GM21515 (cell line): ENCODE results near the gene CFAP251.

Experiments used
- ATAC-seq: cut with Tn5 transposase; IDR thresholded peaks from one replicate; pipeline ENCODE4 v1.9.1; 2021; ENCODE audit not compliant: unreplicated experiment

Gene CFAP251

DNA sequence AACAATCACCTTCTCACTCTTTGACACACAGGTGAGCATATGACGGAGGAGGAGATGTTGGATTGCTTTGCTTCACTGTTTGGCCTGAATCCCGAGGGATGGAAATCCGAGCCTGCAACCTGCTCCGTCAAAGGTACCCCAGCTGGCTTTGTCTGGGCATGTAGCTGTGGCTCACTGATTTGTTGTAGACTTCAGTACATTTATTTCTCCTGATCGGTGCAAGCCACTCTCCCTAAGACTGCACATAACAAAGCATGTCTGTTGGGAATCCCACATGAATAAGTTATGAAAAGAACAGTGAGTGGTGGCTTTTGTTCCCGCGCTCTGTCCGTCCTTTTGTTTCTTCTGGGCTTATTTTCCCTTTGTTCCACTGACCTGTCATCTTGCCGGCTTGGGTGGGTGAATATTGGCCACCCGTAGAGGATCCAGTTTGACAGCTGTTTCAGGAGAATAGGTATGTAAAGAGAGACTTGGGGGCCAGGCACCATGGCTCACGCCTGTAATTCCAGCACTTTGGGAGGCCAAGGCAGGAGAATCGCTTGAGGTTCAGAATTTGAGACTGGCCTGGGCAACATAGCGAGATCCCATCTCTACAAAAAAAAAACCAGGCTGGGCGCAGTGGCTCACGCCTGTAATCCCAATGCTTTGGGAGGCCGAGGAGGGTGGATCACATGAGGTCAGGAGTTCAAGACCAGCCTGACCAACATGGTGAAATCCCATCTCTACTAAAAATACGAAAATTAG is 83.2 kb downstream of the CFAP251 start:
- no peak for ATAC-seq

DNA sequence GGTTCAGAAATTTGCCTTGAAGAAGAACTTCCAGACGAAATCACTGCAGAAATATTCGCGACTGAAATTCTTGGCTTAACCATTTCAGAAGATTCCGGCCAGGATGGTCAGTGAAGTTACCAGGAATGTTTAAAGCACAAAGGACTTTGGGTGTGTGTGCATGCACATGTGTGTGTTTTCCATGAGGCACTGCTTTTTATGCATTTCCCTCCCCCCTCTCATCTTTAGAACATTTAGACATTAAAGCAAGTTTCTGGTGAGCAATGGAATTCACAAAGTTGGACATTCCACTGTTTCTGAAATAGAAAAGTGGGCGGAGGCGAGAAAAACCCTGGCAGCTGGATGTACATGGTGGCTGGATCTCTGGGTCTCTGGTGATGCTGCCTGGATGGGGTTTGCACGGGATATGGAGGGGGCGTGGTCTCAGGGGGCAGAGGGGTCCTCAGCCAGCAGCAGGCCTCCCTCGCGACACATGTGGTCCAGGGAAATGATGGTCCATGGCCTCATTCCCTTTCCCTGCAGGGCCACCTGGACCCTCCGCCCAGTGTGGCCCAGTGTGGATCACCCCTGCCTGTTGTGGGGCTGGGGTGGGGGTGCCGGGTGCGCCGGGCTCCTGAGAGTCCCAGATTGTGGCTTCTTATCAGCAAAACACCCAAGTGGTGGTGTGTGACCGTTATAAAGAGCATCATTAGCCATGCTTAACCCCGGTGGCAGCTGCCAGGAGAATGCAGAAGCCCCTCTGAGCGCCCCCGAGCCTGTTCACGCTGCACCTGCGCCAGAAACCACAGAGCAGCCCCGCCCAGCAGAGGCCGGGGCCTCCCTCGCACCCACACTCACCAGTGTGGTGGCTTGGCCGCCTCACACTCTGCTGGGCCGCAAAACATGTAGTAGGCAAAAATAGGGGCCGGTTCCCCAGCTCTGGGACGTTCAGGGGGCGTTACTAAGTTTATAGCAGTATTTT is 85.5 kb downstream of the CFAP251 start:
- no peak for ATAC-seq

DNA sequence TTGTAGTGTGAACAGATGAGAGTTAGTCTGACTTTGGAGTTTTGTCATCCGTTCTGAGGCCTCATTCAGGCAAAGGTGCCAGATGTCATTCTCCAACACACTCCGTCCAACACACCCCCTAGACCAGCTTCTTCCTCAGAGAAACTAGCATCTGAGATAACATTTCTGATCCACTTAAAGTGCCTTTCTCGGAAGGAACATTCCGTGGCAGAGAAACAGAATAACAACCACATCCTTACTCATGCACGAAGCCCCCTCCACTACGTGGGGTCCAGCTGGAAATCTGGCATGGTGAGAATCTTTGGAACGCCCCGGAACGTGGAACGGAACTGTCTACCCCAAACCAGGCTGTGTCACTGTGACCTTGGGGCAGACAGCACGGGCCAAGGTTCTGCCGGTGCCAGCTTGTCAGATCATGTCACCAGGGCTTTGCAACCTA is 86.3 kb downstream of the CFAP251 start:
- no peak for ATAC-seq

DNA sequence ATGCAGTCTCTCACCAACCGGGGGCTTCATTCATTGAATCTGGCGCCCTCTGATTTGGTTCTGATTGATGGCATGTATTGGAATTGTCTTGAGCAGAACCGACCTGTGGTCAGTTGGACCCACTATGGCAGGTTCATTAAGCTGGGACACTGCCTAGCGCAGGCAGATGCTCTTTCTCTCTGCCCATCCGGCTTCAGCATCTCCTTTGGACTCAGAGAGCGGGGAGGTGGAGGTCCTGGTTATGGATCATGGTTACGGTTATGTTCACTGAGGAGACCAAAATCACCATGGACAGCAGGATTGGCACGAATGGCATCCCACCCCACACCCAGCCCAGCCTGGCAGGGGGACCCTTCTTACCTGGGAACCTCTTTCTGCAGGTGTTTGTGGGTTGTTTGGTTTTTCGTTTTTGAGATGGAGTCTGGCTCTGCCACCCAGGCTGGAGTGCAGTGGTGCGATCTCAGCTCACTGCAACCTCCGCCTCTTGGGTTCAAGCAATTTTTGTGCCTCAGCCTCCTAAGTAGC is 86.9 kb downstream of the CFAP251 start:
- no peak for ATAC-seq

DNA sequence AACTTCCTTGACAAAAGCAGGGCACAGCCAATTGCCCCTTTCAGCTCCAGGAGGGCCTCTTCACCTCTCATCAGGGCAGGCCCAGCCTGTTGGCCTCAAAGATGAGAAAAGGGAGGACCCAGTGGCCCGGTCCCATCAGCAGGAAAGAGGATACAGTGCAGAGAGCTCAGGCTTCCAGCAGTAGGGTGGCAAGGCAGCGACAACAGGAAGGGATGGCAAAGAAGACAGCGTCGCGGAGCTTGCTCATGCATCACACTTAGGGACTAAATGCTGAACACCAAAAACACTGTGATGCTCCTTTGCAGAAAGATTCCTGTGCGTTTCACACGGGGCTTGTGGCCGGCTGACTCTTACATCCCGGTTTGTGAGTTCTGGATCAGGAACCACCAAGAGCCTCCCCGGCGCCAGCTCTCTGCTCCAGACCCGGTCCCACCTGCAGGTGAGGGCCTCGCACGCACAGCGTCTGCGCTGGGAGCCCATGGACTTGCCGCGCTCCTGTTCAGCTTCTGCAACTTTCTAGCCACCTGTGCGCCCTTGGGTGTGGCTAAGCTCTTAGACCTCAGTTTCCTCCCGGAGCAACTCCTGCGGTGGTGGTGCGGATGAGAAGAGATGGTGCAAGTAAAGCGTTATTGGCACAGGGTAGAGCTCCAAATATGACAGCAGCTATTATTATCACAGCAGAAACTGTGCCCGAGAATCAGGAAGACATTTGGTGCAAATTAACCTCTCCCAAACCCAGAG is 88.0 kb downstream of the CFAP251 start:
- ATAC-seq: no peak

DNA sequence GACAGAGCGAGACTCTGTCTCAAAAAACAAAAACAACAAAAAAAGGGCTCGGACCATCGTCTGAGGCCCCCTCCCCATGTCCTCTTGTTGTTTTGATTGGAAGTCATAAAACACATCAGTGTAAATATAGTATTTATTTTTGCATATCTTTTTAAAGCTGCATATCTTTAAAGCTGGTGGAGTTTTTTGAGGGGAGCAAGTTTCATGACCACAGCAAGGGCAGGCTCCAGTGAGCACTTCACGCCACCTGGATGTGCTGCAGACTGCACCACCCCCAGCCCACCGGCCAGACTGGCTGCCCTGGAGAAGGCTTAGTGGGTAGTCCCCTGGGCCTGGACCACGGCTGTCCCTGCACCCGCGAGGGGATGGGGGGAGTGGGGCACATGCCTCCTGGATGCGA is 91.3 kb downstream of the CFAP251 start:
- no peak for ATAC-seq

DNA sequence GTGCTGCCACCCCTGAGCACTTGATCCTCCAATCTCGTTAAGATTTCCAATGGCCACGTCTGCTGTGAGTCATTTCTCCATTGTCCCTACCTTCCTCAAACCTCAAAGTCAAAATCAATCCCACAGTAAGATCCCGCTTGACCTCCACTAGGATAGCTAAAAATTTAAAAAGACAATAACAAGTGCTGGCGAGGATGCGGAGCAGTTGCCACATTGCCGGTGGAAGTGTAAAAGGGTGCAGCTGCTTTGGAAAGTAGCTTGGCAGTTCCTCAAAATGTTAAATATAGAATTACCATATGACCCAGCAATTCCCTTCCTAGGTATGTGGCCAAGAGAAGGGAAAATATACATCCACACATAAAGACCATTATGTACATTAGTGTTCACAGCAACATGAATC is 93.8 kb downstream of the CFAP251 start:
- no peak for ATAC-seq

DNA sequence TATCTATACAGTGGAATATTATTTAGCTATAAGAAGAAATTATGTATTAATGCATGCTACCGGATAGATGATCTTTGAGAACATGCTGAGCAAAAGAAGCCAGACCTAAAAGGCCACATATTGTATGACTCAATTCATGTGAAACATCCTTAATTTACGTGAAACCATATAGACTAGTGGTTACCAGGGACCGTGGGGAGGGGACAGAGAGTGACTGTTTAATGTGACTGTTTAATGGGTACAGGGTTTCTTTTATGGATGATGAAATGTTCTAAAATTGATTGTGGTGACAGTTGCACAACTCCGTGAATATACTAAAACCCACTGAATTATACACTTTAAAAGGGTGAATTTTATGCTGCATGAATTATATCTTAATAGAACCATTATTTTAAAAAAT is 94.7 kb downstream of the CFAP251 start:
- ATAC-seq: no peak

DNA sequence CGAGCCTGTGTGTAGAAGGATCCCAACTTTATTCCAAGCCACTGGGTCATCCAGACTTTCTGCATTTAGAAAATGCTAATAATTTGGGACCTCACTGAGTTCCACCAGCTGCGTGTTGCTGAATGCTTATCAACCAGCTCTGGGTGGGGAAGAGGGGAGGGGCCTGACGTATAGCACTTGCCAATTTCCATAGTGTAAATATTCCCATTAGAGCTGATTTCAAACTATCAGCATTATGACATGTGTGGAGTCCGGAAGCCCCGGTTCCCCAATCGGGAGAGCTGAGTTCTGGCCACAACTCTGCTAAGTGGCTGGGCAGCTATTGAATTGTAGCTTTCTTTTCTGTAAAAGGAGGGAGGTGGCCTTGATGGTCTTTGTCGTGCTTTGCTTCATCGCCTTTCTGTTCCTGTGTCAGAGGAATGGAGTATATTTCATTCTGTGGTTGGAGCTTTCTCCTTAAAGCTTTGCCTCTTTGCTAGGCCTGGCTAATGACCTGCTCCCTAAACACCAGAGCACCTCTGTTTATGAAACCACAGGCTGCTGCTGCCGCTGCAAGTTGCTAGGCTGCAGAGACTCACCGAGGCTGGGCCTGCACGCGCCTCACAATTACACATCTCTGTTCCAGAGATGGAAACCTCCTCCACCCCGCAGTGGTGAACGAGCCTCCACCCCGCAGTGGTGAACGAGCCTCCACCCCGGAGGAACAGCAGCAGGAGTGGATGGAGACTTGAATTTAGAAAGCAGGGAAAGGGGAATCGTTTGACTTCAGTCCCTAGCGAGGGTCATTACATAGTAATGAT is 95.6 kb downstream of the CFAP251 start:
- no peak for ATAC-seq

DNA sequence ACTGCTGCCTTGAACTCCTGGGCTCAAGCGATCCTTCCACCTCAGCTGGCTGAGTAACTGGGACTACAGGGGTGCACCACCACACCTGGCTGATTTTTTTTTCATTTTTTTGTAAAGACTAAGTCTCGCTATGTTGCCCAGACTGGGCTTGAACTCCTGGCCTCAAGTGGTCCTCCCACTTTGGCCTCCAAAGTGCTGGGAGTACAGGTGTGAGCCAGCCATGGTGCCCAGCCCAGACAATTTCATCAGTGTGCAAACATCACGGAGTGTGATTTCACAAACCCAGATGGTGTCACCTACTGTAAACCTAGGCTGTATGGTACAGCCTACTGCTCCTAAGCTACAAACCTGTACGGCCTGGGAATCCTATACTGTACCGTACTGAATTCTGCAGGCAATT is 96.4 kb downstream of the CFAP251 start:
- ATAC-seq: no peak

DNA sequence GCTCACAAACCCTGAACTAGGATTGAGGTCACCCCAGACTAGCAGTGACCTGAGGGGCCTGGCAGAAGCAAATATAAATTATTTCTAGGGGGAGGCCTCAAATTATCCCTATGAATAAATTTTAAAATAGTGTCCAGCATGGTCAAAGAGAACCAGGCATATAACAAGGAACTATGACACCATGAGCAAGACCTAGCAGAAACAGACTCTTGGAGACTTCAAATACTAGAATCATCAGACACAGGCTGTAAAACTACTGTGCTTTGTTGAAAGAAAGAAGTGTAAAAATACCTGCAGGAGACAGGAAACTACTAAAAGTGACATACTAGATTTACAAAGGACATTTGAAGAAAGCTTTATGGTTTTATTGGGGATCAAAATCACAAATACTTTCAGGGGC is 100.1 kb downstream of the CFAP251 start:
- no peak for ATAC-seq

DNA sequence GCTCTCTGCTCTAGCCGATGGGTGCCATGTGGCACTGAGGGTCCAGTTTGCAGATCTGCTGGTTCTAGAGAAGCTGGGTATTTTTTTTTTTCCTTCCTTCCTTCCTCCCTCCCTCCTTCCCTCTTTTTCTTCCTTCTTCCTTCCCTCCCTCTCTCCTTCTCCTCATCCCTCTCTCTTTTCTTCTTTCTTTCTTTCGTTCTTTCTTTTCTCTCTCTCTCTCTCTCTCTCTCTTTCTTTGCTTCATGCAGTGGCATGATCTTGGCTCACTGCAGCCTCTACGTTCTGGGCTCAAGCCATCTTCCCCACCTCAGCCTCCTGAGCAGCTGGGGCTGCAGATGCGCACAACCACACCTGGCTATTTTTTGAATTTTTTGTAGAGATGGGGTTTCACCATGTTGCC is 100.5 kb downstream of the CFAP251 start:
- ATAC-seq: no peak

DNA sequence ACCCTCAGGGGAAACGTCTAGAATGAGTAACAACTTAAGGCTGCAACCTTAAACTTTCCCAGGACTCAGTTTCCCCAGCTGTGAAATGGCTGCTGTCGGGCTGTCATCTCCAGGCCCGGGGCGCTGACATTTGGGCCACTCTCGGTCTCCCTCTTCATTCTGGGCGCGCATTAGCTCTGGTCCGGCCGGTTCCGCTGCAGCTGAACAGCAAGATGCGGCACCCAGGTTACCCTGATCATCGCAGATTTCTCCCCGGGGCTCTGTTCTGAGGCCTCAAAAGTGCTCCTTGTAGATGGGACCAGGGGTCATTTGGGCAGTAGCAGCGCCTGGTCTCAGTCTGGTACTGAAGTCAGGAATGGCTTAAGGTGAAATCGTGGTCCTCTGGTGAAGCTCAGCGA is 102.4 kb downstream of the CFAP251 start:
- no peak for ATAC-seq

DNA sequence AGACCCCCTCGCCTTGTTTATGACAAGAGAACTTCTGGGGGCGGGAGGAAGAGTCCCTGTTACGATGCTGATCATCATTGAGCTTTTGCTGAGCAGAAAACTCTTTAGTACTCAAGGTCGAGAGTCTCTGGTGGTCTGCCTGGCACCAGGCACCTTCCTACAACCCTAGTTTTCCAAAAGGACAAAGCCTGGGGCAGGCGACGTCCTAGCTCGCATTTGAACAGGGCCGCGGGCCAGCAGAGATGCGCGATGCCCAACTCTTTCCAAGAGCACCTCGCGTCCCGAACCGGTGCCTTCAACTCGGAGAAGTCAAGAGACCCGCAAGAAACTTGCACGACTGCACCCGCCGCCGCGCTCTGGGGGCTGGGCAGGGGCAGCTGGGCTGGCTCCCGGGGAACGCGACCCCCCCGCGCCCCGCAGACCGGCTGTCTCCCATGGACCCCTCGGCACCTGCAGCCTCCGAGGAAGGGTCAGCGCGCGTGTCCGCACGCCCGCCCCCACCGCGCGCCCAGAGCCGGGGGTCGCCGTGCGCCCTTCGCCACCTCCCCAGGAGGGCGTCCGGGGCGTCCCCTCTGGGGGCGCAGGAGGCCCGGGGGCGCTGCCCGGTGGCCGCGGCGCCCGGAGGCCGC is 102.9 kb downstream of the CFAP251 start:
- no peak for ATAC-seq

DNA sequence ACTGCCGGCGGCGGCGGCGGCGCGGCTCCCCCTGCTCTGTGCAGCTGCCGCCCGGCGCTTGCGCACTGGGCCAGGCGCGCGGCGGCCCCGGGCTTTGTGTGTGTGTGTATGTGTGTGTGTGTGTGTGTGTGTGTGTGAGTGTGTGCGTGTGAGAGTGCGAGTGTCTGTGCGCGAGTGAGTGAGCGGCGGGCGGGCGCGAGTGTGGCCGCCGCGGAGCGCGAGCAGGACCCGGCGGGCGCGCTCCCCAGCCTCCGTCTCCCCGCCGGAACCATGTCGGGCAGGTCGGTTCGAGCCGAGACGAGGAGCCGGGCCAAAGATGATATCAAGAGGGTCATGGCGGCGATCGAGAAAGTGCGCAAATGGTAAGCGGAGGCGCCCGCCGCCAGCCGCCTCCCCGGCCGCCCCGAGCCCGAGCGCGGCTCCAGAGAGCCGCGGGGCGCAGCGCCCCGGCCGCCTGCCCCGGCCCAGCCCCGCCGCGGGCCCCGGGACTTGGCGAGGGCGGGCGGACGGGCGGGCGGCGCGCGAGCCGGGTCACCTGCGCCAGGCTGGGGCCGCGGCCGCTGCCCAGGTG is 103.5 kb downstream of the CFAP251 start, which contains the start of gene BCL7A:
TSS of gene BCL7A (plus strand) at position 63 of the 571 bp plus-strand sequence. CDS start at position 271, 208 bp downstream.
- no peak for ATAC-seq

DNA sequence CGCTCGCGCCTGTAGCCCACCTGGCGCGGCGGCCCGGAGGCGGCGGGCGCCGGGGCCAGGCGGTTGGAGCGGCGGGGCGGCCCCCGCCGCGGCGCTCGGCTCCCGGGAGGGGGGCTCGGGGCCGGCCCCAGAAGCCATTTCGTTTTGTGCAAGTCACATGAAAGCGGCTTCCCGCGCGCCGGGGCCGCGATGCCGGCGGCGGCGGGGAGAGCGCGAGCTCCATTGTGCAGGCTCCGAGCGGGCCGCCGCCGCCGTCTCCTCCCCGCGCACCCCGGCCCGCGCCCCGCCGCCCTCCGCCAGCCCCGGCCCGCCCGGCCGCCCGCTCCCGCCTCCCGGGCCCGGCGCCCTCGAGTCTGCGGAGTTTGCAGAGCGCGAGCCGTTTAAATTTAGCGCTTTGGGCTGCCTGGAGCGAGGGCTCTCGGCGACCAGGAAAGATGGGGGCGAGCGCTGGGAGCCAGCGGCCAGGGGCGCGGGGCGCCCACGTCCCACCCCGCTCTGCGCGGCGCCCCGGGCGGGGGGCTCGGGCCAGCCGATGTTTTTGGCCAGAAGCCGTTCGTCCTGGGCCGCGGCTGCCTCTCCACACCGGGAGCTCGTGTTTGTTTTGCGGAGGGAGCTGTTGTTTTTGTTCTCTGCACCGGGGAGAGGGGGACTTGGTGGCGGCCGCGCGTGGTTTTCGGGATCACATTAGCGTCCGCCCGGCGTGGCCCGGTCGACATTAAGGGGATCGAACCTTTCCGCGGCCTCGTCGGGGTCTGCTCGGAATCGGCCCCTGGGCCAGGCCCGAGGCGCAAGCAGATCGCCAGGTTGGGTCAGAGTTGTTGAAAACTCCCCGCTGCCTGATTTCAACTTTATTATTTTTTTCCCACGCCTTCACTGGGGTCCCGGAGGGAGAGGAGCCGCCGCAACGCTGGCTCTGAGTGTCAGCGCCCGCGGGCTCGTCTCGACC is 104.3 kb downstream of the CFAP251 start:
- no peak for ATAC-seq

DNA sequence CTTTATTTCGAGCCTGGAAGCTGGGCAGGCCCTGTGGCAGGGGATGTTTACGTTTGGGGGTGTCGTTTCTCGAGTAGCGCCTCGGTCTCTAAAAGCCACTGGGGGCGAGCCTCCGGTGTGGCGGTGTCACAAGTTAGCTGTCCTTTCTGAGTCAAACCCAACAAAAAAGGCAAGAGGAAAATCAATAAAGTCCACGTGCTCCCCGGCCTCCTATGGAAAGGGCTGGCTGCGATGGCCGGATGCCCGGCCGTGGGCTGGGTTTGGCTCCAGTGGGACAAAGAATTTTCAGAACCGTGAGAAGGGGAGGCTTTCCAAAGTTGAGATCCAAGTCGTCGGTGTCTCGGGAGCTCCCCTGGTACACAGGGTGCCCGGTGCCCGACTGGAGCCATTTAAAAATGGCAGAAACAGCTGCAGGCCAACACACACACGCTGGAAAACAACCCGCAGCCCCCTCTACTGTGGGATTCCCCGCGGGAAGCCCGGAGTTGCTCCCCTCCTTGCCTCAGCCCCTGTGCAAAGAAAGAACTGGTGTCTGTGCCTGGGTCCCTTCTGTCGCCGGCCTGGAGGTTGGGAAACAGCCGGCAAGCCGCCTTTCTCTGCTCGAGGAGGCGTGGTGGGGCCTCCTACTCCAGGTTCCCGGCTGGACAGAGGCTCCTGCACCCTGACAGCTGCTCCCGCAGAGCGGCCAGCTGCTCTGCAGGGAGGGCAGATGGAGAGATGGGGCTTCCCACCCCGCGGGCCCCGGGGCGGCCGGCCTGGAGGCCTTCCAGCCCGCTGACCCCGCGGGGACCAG is 105.1 kb downstream of the CFAP251 start:
- ATAC-seq: no peak
